Immature natural killer cell (primary cell): ENCODE results near the gene PYDC1. TPM values are rescaled to one million over a fixed set of nuclear protein-coding genes. Genes with fewer than 3 reads are reported as not detected.
"Not testable (repeated sequence)": the region's sequence is repeated elsewhere in the genome, so short reads cannot be mapped to it uniquely, and the experiment has no call there.

Source experiments
- DNase-seq, 3 donors: peaks; one replicate each; pipeline ENCODE4 v3.0.0; 2022; ENCODE audit warnings: mixed read lengths in 1 of 3
- H3K27ac Mint-ChIP-seq, 6 donors: one replicate each; pipeline ENCODE4 v1.8.0; 2020; ENCODE audit warnings: mixed read lengths in 6 of 6, mild to moderate bottlenecking in 5 of 6, inconsistent platforms in 4 of 6, moderate library complexity in 3 of 6
- H3K27me3 Mint-ChIP-seq, 3 donors: one replicate each; pipeline ENCODE4 v1.8.0; 2020 to 2021; ENCODE audit warnings: low read depth in 3 of 3, mild to moderate bottlenecking in 3 of 3, mixed read lengths in 3 of 3, moderate library complexity in 3 of 3, inconsistent platforms in 1 of 3
- H3K36me3 Mint-ChIP-seq, 3 donors: one replicate each; pipeline ENCODE4 v1.8.0; 2020; ENCODE audit warnings: mixed read lengths in 3 of 3, inconsistent platforms in 2 of 3, mild to moderate bottlenecking in 2 of 3
- H3K4me1 Mint-ChIP-seq, 2 donors: one replicate each; pipeline ENCODE4 v1.8.0; 2020; ENCODE audit warnings: inconsistent platforms in 2 of 2, mild to moderate bottlenecking in 2 of 2, mixed read lengths in 2 of 2, moderate library complexity in 1 of 2
- H3K4me3 Mint-ChIP-seq, 5 donors: one replicate each; pipeline ENCODE4 v1.8.0; 2020; ENCODE audit warnings: mild to moderate bottlenecking in 5 of 5, mixed read lengths in 5 of 5, inconsistent platforms in 3 of 5, moderate library complexity in 3 of 5
- H3K9me3 Mint-ChIP-seq, 6 donors: one replicate each; pipeline ENCODE4 v1.8.0; 2020; ENCODE audit warnings: mild to moderate bottlenecking in 6 of 6, mixed read lengths in 6 of 6, inconsistent platforms in 4 of 6, moderate library complexity in 3 of 6
- polyA plus RNA-seq, 3 donors: library from polyadenylated mRNA; unstranded; fragments of 300-500 nt; fragmentation: Illumina TruSeq; gene quantifications; one replicate each; pipeline ENCODE4 v1.2.3, GENCODE V29; 2021

Gene PYDC1
- polyA plus RNA-seq, 3 donors from 2014 or later = not detected

- Mint-ChIP-seq H3K4me1 (peaks cover 17 to 23% of the 10 kb centered on the region in 2 donors), H3K36me3 (no peaks in the 10 kb centered on the region), H3K9me3 (no peaks in the 10 kb centered on the region), H3K27ac (no peak overlapping the region), H3K4me3 (peak overlapping the region; percentile 74 to 89 (median 82)), H3K27me3 (peaks cover 11 to 21% (median 14%) of the 10 kb centered on the region in 3 donors)
- no peak for DNase-seq
Observed at GRCh38 chr16:31214708-31215286, 2.1 kb downstream of the PYDC1 start.

- H3K36me3 Mint-ChIP-seq = no peaks in the 10 kb centered on the region
- no peaks in the 10 kb centered on the region for H3K9me3 Mint-ChIP-seq
- no peak within 1 kb of the TSS for H3K27ac Mint-ChIP-seq
- peak within 1 kb of the TSS; percentile 74 to 89 (median 82) for H3K4me3 Mint-ChIP-seq
- peaks cover 17 to 23% of the 10 kb centered on the region in 2 donors for H3K4me1 Mint-ChIP-seq
- DNase-seq = no peak
- H3K27me3 Mint-ChIP-seq = peaks cover 11 to 21% (median 14%) of the 10 kb centered on the region in 3 donors
Observed at GRCh38 chr16:31213877-31214707, 2.8 kb downstream of the PYDC1 start, which contains the start of gene TRIM72. Gene TRIM72 (plus strand): TSS chr16:31214119. CDS start chr16:31214739, 620 bp downstream.

GRCh38 chr16:31213342-31213741 is 3.6 kb downstream of the PYDC1 start:
- peaks cover 17 to 23% of the 10 kb centered on the region in 2 donors for H3K4me1 Mint-ChIP-seq
- peak overlapping the region in 1 of 5 donors; percentile 52 for H3K4me3 Mint-ChIP-seq
- no peaks in the 10 kb centered on the region for H3K9me3 Mint-ChIP-seq
- H3K27me3 Mint-ChIP-seq = peaks cover 11 to 21% (median 14%) of the 10 kb centered on the region in 3 donors
- DNase-seq = no peak
- H3K36me3 Mint-ChIP-seq = no peaks in the 10 kb centered on the region
- no peak overlapping the region for H3K27ac Mint-ChIP-seq

- Mint-ChIP-seq H3K36me3 (no peaks in the 10 kb centered on the region), H3K9me3 (no peaks in the 10 kb centered on the region), H3K27me3 (peaks cover 0 to 3% (median 2%) of the 10 kb centered on the region in 3 donors), H3K27ac (no peak overlapping the region), H3K4me1 (peaks cover 11% of the 10 kb centered on the region in 2 donors), H3K4me3 (no peak overlapping the region)
- no peak for DNase-seq
Observed at GRCh38 chr16:31206776-31207175, 10.2 kb downstream of the PYDC1 start.

GRCh38 chr16:31204871-31205666 is 11.9 kb downstream of the PYDC1 start:
- Mint-ChIP-seq H3K27ac (peak overlapping the region in 2 of 6 donors; percentile 8 to 9), H3K4me3 (peak overlapping the region in 1 of 5 donors; percentile 5)
- DNase-seq = no peak

GRCh38 chr16:31202414-31203375 is 14.2 kb downstream of the PYDC1 start, which contains the start of gene PYCARD:
Gene PYCARD (minus strand): TSS chr16:31202760. CDS start chr16:31202690, 70 bp downstream.
- H3K36me3 Mint-ChIP-seq = peaks cover 0 to 9% (median 8%) of the 10 kb centered on the region in 3 donors
- peak within 1 kb of the TSS; percentile 78 to 91 (median 87) for H3K27ac Mint-ChIP-seq
- no peaks in the 10 kb centered on the region for H3K9me3 Mint-ChIP-seq
- peak in 1 of 3 donors; percentile 48 for DNase-seq
- peak within 1 kb of the TSS; percentile 88 to 92 (median 91) for H3K4me3 Mint-ChIP-seq
- peaks cover 49 to 51% of the 10 kb centered on the region in 2 donors for H3K4me1 Mint-ChIP-seq
- H3K27me3 Mint-ChIP-seq = peaks cover 4 to 10% (median 8%) of the 10 kb centered on the region in 3 donors

More at GRCh38 chr16:31204871-31205666, 11.9 kb downstream of the PYDC1 start:
- Mint-ChIP-seq H3K9me3 (no peaks in the 10 kb centered on the region), H3K36me3 (no peaks in the 10 kb centered on the region), H3K27me3 (peaks cover 6% of the 10 kb centered on the region in 3 donors), H3K4me1 (peaks cover 27 to 28% of the 10 kb centered on the region in 2 donors)

- peak in 2 of 3 donors; percentile 52 to 57 for DNase-seq
- Mint-ChIP-seq H3K4me1 (peaks cover 51 to 57% of the 10 kb centered on the region in 2 donors), H3K4me3 (peak overlapping the region; percentile 88 to 92 (median 91)), H3K36me3 (peaks cover 0 to 12% (median 8%) of the 10 kb centered on the region in 3 donors), H3K27ac (peak overlapping the region; percentile 75 to 91 (median 86)), H3K27me3 (peaks cover 4 to 11% (median 8%) of the 10 kb centered on the region in 3 donors), H3K9me3 (no peaks in the 10 kb centered on the region)
Observed at GRCh38 chr16:31201582-31202413, 15.1 kb downstream of the PYDC1 start.

GRCh38 chr16:31200821-31201568 is 15.9 kb downstream of the PYDC1 start:
- no peak for DNase-seq
- Mint-ChIP-seq H3K27ac (peak overlapping the region; percentile 75 to 91 (median 86)), H3K36me3 (peaks cover 0 to 15% (median 8%) of the 10 kb centered on the region in 3 donors), H3K9me3 (no peaks in the 10 kb centered on the region), H3K4me1 (peaks cover 58 to 65% of the 10 kb centered on the region in 2 donors), H3K27me3 (peaks cover 4 to 16% (median 10%) of the 10 kb centered on the region in 3 donors), H3K4me3 (peak overlapping the region; percentile 88 to 92 (median 91))

- Mint-ChIP-seq H3K27ac (peak overlapping the region; percentile 36 to 82 (median 62)), H3K27me3 (peaks cover 4 to 16% (median 10%) of the 10 kb centered on the region in 3 donors), H3K36me3 (peaks cover 0 to 15% (median 11%) of the 10 kb centered on the region in 3 donors), H3K4me3 (peak overlapping the region in 4 of 5 donors; percentile 11 to 55 (median 44)), H3K4me1 (peaks cover 59 to 68% of the 10 kb centered on the region in 2 donors)
- not testable (repeated sequence) for H3K9me3 Mint-ChIP-seq, DNase-seq
Observed at GRCh38 chr16:31200111-31200510, 16.8 kb downstream of the PYDC1 start.

- Mint-ChIP-seq H3K36me3 (peaks cover 0 to 20% (median 16%) of the 10 kb centered on the region in 3 donors), H3K4me3 (peak overlapping the region; percentile 1 to 55 (median 40)), H3K9me3 (no peaks in the 10 kb centered on the region), H3K4me1 (peaks cover 65 to 74% of the 10 kb centered on the region in 2 donors), H3K27me3 (peaks cover 4 to 16% (median 10%) of the 10 kb centered on the region in 3 donors), H3K27ac (peak overlapping the region; percentile 37 to 82 (median 62))
- no peak for DNase-seq
Observed at GRCh38 chr16:31199430-31200041, 17.4 kb downstream of the PYDC1 start.
